Measurements from ENCODE around the gene DAGLA.
A peak's percentile ranks its signal among the peaks of the same experiment; 100 is the strongest.
"Not testable (repeated sequence)": the region's sequence is repeated elsewhere in the genome, so short reads cannot be mapped to it uniquely, and the experiment has no call there.

Gene DAGLA

DNA sequence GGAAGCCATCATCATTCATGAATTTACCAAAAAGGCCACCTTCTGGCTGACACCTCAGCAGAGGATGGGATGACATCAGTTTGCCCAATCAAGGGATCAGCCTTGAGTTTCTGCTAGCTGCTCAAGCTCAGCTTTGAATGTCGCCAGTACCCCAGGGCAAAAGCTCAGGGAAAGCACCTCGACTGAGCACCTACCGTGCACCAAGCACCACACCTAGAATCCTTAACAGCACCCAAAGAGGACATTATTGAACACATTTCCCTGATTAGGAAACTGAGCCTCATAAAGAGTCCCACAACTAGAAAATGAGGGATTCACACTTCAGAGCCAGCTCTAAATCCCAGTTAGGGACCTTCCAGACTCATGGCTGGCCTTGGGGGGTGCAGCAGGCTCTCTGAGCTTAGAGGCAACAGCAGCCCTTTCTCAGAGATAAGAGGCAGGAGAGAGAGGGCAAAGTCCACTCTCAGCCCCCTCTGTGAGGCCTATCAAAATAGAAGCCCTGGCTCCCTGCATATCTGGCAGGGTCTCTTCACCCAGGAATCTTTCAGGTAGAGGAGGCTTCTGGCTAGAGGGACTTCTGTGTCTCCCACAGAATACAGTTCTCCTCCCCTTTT is 13.4 kb upstream of the DAGLA start:
- no peak for DNase-seq (ENCODE audit: low read depth)

DNA sequence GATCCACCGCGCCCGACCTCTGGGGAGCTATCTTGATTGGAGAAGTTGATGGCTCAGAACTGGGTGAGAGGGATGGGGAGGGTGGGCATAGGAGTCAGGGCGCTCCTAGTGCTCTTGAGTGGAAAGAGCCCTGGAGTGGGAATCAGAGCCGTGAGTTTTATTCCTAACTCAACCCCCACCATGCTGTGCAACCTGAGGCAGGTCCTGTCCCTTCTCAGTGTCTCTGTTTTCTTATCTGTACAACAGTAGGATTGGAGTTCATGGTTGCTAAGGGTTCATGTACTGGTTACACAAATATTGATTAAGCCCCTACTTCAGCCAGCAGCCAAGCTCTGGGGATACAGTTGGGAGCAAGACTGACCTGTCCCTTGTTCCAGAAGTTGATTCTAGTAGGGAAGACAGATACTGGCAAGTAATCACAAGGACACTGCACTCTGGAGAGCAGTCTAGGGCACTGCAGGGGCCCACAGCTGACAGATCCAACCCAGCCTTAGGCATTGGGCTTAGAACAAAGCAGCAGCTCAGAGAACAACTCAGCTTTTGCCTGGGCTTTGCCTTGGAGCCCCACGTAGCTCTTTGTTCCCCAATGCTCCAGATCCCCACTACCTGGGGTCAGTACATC is 12.4 kb upstream of the DAGLA start:
- DNase-seq (ENCODE audit: low read depth) = no peak

DNA sequence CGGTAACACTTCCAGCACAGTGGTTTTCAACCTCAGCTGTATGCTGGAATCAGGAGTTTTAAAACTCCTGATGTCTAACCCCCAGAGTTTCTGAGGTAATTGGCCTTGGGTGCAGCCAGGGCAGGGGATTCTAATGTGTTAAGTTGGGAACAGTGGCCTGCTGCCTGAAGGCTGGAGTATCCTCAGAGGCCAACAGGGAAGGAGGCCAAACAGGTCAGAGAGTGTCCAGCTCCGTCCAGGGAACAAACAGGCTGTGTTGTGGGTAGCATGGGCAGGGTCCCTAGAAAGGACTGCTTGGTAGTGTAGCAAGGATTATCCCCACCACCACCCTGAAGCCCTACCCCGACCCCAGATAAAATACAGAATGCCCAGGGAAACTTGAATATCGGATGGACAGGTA is 10.8 kb upstream of the DAGLA start:
- no peak for DNase-seq (ENCODE audit: low read depth)

GRCh38 chr11:61670626-61671025 is 9.6 kb upstream of the DAGLA start:
- no peak for DNase-seq (ENCODE audit: low read depth)

- DNase-seq (ENCODE audit: low read depth) = no peak
These were observed 8.7 kb upstream of the DAGLA start for GRCh38 chr11:61671527-61671926.

GRCh38 chr11:61673946-61674467 is 6.2 kb upstream of the DAGLA start:
- not testable (repeated sequence) for DNase-seq (ENCODE audit: low read depth)

DNA sequence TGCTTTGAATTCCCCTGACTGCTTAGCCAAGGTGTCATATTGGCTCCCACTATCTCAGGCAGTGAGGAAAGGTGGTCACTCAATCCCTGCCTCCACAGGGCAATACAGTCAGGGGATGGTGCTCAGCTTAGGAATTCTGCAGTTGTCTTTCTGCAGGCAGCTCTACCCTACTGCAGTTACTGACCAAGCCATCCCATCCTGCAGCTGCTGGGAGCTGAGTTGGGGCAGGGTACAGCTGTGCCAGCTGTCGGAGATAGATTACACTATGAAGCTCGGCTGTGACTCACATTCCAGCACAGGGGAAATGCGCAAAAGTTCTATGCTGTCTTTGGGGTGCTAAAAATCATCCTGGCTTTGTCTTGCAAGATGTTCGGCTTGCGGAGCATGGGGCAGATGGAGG is 4.4 kb upstream of the DAGLA start:
- no peak for DNase-seq (ENCODE audit: low read depth)

DNA sequence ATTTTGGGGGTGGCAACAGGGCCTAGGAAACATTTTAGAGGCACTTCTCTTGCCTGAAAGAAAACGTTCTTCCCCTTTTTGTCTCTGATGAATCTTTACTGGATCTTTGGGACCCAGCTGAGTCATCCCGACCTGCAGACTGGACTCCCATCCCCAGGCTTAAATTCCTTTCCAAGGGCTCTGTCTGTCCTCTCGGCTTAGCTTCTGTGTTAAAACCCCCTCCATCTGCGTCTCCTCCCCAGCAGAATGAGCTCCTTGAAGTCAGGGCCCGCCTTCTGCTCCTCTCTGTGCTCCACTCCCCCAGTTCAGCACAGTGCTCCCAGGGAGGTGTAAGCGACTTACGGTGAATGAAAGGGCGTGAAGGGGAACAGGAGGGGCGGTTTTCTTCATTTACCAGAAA is 895 bp upstream of the DAGLA start:
- DNase-seq (ENCODE audit: low read depth) = no peak

DNA sequence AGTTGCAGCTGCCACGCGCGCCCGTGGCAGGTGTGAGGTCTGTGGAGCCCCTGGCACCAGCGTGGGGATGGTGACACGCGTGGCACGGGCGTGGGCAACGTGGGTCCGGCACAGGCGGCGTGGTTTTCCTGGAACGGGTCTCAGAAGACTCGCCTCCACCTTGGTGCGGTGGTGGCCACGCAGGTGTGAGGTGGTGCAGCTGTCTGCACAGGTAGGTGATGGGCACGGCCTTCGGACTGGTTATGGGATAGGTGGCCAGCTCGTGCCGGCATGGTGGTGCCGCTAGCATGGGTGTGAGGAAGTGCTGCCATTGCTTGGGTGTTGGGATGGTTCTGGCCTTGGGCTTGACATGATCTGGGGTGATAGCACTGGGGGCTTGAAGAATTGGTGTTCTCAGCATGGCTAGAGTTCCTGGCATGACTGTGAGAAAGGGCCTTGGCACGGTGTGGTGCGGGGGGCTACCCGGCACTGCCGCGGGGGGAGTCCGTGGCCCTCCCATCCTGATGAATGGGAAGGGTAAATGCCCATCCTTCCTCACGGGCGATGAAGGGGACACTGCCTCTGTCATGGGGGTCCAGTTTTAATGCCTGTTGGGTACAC is 531 bp downstream of the DAGLA start:
- DNase-seq (ENCODE audit: low read depth) = no peak

DNA sequence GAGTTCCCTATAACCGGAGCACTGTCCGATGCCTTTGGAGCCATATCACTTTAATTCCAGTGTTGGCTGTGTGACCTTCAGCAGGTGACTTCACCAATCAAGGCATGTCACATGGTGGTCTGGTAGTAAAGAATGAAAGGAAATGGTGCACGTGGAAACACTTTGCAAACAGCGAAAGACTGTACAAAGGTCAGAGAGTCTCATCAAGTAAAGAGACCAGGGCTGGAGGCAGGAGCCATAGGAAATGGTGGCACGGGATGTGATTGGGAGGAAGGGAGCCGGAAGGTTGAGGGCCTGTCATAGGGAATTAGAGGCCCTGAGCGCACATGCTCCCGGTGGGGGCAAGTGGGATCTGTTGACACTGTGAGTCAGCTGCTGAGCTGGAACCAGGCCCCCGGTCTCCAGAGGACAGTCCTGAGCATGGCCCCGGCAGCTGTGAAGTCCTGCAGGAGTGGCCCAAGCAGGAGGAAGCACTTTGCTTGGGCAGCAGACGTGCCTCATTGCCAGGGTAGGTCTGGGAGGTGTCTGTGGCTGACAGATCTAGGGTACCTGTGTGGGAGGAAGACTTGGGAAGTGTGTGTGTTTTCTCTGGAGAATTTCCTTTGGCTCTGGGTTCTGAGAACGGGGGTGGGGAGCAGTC is 2.0 kb downstream of the DAGLA start:
- no peak for DNase-seq (ENCODE audit: low read depth)

DNA sequence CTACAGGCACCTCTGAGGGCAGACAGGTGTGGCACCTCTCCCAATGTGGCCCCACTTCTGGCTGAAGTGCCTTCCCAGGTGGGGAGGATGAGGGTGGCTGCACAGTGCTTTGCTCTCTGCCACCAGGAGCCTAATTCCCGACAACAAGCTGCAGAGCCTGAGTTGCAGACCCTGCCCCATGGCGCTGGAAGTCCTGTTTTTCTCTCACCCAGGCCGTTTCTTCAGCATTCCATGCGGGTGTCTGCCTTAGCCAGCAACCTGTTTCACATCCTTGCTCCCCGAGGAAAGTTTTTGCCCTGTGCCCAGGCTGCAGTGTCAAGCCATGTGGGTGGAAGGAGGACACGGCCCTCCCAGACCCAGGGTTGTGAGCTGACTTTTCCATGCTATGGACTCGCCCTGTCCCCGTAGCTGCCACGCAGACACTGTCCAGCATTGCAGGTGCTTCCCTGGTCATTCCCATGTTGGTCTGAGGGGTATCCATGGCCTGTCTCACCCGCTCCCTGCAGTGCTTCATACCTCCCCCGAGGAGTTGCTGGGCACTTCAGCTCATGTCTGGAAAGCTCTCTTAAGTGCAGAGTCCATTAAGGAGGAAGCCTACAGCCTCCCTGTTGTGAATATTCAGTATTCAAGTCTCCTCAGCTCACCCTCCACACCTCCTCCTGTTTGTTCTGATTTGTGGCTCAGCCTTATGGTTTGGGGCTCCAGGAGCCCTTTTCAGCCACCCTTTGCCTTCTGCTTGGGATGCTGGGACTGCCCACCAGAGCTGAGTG is 2.9 kb downstream of the DAGLA start:
- no peak for DNase-seq (ENCODE audit: low read depth)

DNA sequence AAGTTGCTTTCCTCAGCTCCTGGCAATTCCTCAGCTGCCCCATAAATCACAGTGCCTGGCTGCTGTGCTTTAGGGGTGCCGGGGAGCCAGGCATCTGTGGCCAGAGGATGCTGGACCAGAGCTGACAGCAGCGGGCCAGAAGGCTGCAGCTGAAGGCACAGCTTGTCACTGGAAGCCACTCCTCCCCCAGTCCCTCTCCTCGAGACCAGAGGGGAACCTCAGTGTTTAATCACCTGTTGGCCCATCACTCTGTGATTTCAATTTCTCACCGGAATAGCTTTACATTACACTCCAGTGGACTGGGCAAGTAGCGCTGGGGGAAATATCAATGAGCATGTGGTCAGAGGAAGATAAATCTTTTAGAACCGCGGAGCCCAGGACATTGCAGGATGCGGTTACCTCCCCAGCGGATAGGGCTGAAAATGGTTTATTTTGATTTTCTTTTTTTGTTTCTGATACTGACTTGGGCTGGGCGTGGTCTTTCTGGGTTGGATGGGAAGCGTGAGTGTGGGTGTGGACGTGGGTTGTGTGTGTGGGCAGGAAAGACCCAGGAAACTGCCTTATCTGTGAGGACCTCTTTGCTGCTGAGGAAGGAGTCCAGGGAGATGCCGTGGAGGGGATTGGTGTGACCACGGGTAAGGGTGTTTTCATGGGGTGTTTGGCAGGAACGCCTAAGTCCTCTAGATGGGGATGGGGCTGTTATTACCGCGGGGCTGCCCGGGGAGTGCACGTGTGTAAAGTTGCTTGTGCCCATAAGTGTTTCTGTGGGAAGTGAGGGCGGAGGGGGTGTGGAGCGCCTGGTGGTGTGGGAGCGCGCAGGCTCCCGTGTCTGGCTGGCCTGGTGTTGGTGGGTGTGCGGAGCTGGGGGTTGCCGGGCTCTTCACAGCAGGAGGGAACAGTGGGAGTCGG is 4.0 kb downstream of the DAGLA start:
- DNase-seq (ENCODE audit: low read depth) = peak; percentile 46

DNA sequence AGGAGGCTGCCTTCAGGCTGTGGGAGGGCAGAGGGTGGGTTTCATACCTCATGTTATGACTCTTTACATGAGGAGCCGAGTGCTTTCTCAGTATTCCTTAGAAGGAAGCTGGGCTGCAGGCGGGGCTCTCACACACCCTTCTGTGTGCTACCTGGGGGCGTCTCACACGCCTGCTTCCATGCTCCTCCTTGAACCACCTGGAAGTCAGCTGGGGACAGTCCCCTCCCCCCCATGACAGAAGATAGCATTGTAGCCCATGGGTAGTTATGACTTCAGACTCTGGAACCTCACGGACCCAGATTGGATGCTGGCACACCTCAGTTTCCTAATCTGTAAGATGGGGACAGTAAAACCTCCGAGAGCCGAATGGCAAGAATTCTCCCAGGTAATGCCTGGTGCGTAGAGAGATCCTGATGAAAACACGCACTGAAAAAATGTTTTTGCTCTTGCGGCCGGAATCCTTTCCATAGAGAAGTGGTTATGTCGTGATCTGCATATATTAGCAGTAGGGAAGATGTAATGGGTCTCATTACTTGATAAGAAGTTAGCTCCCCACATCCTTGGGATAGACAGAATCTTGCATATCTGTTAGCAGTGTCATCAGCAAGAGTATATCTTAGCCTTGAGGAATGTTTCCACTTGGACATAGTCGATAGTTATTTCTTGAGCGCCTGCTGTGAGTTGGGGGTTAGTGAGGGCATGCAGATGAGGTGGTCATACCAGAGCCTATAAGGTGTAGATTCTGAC is 4.9 kb downstream of the DAGLA start:
- no peak for DNase-seq (ENCODE audit: low read depth)

DNA sequence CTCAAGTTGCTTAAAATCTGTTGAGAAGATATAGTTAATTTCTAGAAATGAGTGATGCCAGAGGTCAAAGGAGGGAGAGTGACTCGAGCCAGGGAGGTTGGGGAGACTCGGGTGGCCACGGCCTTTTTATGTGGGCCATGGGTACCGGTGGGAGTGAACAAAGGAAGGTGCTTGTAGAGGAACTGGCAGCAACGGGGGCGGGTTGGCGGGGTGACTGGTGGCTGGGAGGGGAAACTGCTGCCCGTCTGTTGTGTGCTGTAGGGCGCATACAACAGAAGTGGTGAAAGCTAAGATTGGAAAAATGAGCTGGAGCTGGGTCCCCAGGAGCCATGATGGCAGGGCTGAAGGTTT is 5.4 kb downstream of the DAGLA start:
- no peak for DNase-seq (ENCODE audit: low read depth)

DNA sequence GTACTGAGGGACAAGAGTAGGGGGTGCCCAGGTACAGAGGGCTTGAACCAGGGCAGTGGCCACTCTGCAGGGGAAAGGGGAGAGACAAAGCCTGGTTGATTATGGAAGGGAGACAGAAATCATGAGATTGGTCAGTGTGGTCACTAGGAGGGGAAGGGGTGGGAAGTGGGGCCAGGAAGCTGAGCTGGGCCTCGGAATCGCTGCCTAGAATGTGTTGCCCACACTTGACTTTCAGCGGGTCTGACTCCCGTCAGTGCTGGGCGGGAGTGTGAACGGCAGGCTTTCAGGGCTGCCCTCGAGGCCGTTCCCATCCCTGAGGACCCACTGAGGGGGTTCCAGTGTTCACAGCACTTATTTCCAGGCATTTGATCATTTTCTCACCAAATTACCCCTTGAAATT is 5.9 kb downstream of the DAGLA start:
- no peak for DNase-seq (ENCODE audit: low read depth)

- no peak for DNase-seq (ENCODE audit: low read depth)
These were observed 6.3 kb downstream of the DAGLA start for GRCh38 chr11:61686469-61686868.

- no peak for DNase-seq (ENCODE audit: low read depth)
These were observed 7.2 kb downstream of the DAGLA start for GRCh38 chr11:61687420-61687819.

- no peak for DNase-seq (ENCODE audit: low read depth)
These were observed 8.4 kb downstream of the DAGLA start for GRCh38 chr11:61688365-61689163.

- DNase-seq (ENCODE audit: low read depth) = no peak
These were observed 8.9 kb downstream of the DAGLA start for GRCh38 chr11:61689164-61689496.

Measured in stimulated activated CD4-positive, alpha-beta T cell treated with anti-CD3 and anti-CD28 coated beads, Interleukin-2, amount 100 ng/mL, for 4 hours (primary cell).